HT-29 (cell line): ENCODE measurements around the gene ZNF491. TPM values are rescaled to one million over a fixed set of nuclear protein-coding genes. Genes with fewer than 3 reads are reported as not detected.
"Not testable (repeated sequence)": the region's sequence is repeated elsewhere in the genome, so short reads cannot be mapped to it uniquely, and the experiment has no call there.

Experiments
- DNase-seq: peaks from one replicate; pipeline ENCODE4 v3.0.0-alpha.2; 2015; ENCODE audit warnings: low spot score
- total RNA-seq: library from RNA; depleted of rRNA; stranded (reverse); fragments of >200 nt; shearing (Covaris generic); gene quantifications from 2 replicates; pipeline ENCODE4 v1.2.3, GENCODE V29; 2014; rRNA removed

The ZNF491 gene
- not detected in 2 replicates for total RNA-seq

DNA sequence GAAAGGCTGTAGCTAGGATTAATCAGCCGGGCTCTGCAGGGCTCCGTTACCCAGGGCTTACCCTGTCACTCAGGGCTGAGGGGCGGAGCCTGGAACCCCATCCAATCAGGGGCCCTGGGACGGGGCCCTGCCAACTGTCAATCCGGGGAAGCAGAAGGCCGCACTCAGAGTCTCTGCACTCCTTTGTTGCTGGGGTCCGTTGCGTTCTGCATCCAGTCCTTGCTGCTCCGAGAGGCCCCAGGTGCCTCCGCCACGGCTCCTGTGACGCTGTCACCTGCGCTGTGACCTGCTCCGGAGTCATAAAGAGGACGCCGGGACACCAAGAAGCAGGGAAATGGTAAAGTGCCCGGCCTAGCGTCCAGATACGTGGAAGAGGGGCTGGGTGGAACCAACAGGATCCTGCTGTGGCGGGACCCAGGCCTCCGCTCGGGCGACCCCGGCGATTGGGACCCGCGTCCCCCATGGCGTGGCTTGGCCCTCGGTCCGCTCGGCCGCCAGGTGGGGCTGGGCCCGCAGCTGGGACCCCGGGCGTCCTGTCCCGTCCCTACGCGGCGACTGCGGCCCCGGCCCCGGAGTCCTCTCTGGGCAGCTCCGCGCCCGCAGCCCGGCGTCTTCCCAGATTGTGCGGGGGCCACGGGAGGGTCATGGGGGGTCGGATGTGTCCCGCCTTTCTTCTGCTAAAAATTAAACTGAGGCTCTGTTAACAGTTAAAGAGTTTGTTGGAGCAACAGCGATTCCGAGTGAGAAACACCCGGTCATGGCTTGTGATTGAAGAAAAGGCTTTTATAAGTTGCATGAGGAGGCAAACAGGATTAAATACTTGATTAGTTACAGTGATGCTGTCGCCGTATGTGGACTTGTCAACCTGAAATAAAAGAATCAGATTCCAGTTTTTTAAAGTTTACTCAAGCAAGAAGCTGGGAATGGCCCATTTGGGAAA, at the start of gene ZNF491:
Gene ZNF491, plus strand, starts transcription at position 133 of the 940 bp plus-strand sequence. CDS start 7,431 bp downstream, outside the sequence.
- peak; percentile 59 for DNase-seq

DNA sequence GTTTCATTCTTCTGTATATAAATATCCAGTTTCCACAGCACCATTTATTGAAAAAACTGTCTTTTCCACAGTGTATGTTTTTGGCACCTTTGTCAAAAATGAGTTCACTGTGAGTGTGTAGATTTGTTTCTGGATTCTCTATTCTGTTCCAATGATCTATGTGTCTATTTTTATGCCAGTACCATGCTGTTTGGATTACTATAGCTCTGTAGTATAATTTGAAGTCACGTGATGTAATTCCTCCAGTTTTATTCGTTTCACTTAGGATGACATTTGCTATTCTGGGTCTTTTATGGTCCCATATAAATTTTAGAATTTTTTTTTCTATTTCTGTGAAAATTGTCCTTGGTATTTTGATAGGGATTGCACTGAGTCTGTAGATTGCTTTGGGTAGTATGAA, 48.6 kb upstream of the ZNF491 start:
- no peak for DNase-seq

DNA sequence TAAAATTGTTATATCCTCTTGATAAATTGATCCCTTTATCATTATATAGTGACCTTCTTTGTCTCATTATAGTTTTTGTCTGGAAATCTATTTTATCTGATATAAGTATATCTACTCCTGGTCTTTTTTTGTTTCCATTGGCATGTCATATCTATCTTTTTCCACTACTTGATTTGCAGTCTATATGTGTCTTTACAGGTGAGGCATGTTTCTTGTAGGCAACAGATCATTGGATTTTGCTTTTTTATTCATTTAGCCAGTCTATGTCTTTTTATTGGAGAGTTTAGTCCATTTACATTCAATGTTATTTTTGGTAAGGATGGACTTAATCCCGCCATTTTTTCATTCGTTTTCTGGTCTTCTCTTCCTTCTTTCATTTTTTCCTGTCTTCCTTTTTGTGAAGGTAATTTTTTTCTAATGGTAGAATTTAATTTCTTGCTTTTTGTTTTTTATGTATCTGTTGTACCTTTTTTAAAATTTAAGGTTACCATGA, 46.0 kb upstream of the ZNF491 start:
- no peak for DNase-seq

DNA sequence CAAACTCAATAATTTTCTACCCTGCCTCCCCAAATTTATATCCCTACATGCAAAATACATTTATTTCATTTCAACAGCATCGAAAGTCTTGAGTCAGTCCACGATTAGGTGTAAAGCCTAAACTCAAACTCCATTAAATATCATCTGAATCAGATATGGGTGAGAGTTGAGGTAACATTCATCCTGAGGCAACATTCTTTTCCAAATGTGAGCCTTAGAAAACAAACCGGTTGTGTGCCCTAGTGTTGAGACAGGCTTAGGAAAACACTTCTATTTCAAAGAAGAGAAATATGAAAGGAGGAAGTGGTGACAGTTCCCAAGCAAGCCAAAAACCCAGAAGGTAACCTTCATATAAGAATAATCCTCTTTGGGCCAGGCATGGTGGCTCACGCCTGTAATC, 43.7 kb upstream of the ZNF491 start:
- DNase-seq = no peak

DNA sequence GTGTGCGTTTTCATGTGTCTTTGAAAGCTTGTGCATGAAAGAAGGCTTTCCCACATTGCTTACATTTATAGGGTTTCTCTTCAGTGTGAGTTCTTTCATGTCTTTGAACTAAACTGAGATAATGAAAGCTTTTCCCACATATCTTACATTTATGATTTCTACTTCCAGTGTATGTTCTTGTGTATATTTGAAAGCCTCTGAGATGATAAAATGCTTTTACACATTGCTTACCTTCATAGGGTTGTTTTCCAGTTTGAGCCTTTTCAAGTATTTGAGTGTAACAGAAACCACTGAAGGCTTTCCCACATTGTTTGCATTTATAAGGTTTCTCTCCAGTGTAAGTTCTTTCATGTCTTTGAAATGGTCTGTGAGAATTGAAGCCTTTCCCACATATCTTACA, 41.4 kb upstream of the ZNF491 start:
- DNase-seq = no peak

DNA sequence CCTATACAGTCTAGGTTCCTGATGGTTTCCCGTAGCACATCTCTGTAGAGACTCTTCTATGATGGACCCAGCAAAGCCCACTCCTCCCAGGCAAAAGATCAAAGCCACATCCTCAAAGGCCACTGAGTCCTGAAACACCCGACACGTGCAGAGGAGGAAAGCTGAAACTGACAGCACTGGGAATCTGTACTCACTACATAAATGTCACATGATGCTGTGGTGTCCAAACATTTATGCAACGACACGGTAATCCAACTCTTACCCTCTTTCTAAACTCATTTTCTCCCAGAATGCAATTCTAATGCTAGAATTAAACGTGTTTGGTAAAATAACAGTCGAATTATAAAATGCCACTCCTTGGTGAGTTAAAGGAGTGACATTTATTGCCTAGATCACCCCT, 38.5 kb upstream of the ZNF491 start:
- no peak for DNase-seq

DNA sequence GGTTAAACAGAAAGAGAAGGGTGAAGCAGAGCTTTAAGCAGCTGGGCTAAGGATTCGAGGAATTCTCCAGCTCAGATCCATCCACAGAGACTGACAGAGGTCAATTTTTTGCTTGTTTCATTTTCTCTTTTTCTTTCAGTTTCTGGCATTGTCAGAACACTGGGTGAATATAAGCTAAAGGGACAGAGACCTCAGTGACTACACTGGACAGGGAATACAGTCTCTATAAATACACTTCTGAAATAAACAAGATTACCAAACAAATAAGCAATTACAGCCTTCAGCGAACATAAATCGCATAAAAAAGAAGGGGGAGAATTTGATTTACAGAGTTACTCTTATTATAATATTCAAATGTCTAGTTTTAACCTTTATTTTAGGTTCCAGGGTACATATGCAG, 35.2 kb upstream of the ZNF491 start:
- DNase-seq = no peak

DNA sequence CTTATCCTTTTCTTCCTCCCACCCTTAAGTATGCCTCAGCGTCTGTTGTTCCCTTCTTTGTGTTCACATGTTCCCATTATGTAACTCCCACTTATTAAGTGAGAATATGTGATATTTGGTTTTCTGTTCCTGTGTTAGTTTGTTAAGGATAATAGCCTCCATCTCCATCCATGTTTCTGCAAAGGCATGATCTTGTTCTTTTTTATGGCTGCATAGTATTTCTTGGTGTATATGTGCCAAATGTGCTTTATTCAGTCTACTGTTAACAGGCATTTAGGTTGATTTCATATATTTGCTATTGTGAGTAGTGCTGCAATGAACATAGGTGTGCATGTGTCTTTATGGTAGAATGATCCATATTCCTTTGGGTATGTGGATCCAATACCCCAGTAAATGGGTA, 34.7 kb upstream of the ZNF491 start:
- no peak for DNase-seq

DNA sequence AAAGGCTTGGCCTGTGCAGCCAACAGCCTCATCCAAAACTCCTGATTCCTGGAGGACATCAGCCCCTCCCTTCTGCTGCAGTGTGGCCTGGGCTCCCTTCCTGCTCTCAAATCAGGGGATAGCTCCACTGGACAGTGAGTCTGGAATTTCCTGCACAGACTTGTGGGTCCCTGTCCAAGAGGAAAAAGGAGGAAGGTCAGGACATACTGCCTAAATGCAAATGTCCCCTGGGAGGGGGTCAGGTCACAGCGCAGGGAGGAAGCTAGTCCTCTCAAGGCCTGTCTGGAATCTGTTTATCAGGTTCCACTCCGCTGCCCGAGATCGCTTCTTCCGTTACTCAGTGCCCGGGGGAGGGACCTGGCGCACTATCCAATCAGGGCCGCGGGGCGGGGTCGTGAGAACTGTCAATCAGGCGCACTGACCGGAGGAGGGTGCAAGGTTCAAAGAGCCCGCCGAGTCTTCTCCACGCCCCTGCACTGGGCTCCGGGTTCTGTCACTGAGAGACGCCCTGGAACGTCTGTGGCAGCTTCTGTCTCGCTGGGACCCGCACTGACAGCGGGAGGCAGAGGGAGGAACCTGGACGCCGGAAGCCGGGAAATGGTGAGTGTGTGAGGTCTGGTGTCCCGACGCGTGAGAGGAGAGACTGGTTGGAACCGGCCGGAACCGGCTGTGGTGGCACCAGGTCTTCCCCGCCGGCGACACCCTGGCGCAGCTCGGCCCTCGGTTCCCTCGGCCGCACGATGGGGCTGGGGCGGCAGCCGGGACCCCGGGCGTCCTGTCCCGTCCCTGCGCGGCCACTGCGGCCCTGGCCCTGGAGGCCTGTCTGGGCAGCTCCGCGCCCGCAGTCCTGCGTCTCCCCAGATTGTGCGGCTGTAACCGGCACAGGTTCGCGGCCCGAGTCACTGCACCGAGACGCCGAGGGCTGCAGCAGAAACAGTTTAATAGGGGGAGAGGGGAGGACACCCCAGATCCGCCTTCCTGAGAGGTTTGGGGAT, 31.4 kb upstream of the ZNF491 start, which contains the start of gene ZNF441:
Gene ZNF441, plus strand, starts transcription at position 404 of the 995 bp plus-strand sequence. Its CDS starts 194 bp downstream, at position 598.
- peak; percentile 92 for DNase-seq

DNA sequence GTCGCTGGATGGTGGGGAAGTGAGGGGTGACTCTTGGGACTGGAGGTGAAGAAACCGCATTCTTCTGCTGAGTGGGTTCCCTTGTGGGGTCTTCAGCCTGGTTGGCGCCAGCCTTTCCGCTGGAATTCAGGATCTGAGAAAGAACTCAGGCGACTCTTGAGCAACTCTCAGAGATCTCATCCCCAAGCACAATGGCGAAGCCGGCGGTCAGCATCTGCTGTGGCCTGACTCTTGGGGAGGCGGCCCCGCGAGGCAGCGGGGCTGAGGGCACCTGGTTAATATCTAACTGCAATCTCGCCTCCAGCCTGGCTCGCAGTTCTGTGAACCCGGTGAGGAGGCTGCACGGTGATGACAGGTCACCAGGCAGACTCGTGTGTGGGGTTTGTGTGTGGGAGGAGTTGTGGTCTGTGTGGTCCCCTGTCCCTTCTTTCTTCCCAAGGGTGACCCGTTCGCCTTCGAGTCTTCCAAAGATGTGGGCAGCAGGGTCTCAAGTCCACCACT, 30.6 kb upstream of the ZNF491 start:
- DNase-seq = peak; percentile 60

DNA sequence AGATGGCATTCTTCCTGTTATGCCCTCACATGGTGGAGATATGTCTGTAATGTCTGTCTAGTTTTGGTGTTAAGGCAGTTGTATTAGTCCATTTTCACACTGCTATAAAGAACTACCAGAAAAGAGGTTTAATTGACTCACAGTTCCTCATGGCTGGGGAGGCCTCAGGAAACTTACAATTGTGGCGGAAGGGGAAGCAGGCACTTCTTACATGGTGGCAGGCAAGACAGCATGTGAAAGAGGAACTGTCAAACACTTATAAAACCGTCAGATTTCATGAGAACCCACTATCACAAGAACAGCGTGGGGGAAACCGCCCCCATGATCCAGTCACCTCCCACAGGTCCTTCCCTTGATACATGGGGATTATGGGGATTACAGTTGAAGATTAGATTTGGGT, 28.3 kb upstream of the ZNF491 start:
- no peak for DNase-seq

DNA sequence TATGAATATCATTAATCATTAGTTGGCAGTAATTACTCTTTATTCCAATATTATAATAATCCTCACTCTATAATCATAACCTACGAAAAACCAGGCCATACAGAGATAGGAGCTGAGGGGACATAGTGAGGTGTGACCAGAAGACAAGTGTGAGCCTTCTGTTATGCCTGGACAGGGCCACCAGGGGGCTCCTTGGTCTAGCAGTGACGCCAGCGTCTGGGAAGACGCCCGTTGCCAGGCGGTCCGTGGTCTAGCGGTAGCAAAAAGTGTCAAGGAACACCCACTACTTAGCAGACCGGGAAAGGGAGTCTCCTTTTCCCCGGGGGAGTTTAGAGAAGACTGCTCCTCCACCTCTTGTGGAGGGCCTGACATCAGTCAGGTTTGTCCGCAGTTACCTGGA, 26.8 kb upstream of the ZNF491 start:
- peak; percentile 7 for DNase-seq

DNA sequence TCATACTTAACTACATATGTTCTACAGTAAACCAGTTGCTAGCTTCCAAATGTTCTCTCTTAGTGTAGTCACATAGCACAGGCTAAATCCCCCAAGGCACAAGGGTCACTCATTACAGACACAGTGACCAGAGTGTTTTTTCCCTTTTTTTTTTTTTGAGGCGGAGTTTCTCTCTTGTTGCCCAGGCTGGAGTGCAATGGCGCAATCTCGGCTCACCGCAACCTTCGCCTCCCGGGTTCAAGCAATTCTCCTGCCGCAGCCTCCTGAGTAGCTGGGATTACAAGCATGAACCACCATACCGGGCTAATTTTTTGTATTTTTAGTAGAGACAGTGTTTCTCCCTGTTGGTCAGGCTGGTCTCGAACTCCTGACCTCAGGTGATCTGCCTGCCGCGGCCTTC, 21.7 kb upstream of the ZNF491 start:
- DNase-seq = not testable (repeated sequence)

DNA sequence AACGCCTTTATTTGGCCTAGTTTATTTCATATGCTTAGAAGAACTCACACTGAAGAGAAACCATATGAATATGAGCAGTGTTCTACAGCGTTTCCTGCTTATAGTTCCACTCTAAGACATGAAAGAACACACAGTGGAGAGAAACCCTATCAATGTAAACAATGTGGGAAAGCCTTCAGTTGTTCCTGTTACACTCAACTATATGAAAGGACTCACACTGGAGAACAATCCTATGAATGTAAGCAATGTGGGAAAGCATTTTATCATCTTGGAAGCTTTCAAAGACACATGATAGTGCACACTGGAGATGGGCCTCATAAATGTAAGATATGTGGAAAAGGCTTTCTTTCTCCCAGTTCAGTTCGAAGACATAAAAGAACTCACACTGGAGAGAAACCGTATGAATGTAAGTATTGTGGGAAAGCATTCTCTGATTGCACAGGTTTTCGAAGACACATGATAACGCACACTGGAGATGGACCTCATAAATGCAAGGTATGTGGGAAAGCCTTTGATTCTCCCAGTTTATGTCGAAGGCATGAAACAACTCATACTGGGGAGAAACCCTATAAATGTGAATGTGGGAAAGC, 17.8 kb upstream of the ZNF491 start:
- no peak for DNase-seq

DNA sequence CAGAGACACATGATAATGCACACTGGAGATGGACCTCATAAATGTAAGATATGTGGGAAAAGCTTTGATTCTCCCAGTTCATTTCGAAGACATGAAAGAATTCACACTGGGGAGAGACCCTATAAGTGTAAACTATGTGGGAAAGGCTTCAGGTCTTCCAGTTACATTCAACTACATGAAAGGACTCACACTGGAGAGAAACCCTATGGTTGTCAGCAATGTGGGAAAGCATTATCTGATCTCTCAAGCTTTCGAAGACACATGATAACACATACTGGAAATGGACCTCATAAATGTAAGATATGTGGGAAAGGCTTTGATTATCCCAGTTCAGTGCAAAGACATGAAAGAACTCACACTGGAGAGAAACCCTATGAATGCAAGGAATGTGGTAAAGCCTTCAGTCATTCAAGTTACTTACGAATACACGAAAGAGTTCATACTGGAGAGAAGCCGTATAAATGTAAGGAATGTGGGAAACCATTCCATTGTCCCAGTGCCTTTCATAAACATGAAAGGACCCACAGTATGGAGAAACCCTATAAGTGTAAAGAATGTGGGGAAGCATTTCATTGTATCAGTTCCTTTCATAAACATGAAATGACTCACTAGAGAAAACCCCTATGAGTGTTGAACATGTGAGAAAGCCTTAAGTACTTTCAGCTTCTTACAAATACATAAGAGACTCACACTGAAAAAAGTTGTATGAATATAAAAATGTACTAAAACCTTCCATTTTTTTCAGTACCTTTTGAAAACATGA, 16.8 kb upstream of the ZNF491 start:
- DNase-seq = no peak

DNA sequence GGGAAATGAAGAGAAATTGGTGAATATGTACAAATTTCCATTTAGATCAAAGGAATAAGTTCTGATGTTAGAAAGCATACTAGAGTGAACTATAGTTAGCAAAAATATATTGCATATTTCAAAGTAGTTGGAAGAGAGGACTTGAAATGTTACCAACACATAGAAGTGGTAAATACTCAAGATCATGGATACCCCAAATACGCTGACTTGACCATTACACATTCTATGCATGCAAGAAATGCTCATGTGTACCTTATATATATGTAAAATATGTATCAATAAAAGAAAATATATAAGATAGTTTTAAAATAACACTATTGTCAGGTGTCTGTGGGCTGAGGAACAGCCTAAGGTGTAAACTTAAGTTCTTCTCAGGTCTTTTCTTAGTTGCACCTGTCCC, 14.6 kb upstream of the ZNF491 start:
- no peak for DNase-seq

DNA sequence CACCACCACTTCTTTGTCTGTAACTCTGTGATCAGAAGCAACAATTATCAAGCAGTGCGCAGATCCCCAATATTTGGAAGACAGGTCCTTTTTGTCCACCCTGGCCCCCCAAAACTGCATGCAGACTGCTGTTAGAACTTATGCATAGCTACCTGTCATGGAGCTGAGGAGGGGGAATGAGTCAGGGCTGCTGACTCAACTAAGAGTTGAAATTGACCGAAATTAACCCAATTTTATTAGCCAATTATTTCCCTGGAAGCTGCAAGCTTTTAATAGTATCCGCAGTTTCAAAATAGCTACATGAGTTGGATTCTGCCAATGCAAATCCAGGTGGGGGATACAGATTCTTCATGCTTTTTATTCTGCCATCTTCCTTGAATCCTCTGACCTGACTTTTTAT, 14.0 kb upstream of the ZNF491 start:
- no peak for DNase-seq

DNA sequence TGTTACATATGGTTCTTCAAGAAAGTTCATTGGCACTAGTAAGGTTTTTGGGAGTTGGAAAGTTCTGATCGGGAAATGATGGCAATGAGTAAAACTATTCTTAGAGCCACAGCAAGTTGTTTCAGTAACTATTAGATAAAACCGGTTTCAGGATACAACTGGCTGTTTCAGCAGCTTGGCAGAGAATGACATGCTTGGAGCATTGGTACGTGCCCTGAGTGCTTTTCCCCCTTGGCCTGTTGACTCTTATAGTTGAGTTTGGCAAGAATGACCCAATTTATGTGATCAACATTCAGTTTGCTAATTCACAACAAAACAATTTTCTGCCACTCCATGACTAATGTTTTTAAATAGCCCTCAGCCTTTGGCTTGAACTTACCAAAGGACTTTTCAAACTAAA, 10.8 kb upstream of the ZNF491 start:
- DNase-seq = no peak

DNA sequence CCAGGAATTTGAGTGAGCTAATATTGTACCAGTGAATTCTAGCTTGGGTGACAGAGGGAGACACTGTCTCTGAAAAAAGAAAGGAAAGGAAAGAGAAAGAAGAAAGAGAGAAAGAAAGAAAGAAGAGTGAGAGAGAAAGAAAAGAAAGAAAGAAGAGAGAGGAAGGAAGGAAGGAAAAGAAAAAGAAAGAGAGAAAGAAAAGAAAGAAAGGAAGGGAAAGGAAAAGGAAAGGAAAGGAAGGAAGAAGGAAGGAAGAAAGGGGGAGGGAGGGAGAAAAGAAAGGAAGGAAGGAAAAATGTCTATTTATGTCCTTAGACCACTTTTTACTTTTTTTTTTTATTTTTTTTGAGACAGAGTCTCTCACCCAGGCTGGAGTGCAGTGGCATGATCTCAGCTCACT, 5.4 kb upstream of the ZNF491 start:
- DNase-seq = no peak

DNA sequence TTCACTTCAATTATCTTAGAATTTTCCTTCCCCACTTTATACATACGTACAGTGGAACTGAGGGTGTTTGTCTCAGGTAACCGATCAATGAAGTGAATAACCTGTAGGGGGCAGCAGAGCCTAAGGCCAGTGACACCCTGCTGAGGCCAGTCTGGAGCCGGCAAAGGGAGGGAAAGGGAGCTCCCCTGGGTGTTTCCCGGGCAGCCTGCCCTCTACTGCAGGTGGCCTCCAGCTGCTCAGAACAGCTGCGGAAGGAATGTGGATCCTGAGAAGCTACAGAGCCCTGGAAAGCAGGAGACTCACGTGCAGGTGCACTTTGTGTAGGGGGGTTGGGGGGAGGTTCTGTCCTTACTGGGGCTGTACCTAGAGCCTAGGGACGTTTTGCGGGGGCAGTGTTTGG, 832 bp upstream of the ZNF491 start:
- peak; percentile 88 for DNase-seq
